Fibroblast of lung (primary cell): ENCODE measurements around the gene INF2. TPM values are rescaled to one million over a fixed set of nuclear protein-coding genes. Genes with fewer than 3 reads are reported as not detected.

Experiments used
- DNase-seq, 2 donors: peaks; one replicate each; pipeline versions ENCODE4 v3.0.0 to v3.0.0-alpha.2; 2010; ENCODE audit warnings: low read depth in 2 of 2
- H2AFZ ChIP-seq: 2 replicates; pipeline ENCODE4 v1.5.1; 2012; ENCODE audit warnings: low read length, control low read depth, inconsistent platforms
- H3K27ac ChIP-seq: 2 replicates; pipeline ENCODE4 v1.5.1; 2011; ENCODE audit warnings: low read length, control low read depth; ENCODE audit not compliant: insufficient read depth
- H3K27me3 ChIP-seq: 2 replicates; pipeline ENCODE4 v1.5.1; 2011; ENCODE audit warnings: mild to moderate bottlenecking, low read length; ENCODE audit not compliant: control insufficient read depth, insufficient read depth
- H3K36me3 ChIP-seq: 2 replicates; pipeline ENCODE4 v1.5.1; 2011; ENCODE audit warnings: low read length; ENCODE audit not compliant: control insufficient read depth, insufficient read depth
- H3K4me1 ChIP-seq: 2 replicates; pipeline ENCODE4 v1.5.1; 2011; ENCODE audit warnings: low read length; ENCODE audit not compliant: control insufficient read depth, insufficient read depth; ENCODE audit errors: extremely low read depth
- H3K4me2 ChIP-seq: 2 replicates; pipeline ENCODE4 v1.5.1; 2011; ENCODE audit warnings: low read length, control low read depth; ENCODE audit not compliant: insufficient read depth; ENCODE audit errors: extremely low read depth
- H3K4me3 ChIP-seq, 4 experiments: fragments of 200-600 bp in 1 of 4; sonication (generic) in 1 of 4; replicated peaks in 1 of 4; 2 replicates each; pipeline ENCODE4 v1.5.1; 2011 to 2016; ENCODE audit warnings: low read length in 4 of 4, low read depth in 3 of 4, mild to moderate bottlenecking in 3 of 4, control low read depth in 2 of 4, inconsistent platforms in 1 of 4, mixed read lengths in 1 of 4; ENCODE audit not compliant: insufficient read depth in 1 of 4; ENCODE audit errors: control extremely low read depth in 1 of 4
- H3K79me2 ChIP-seq: 2 replicates; pipeline ENCODE4 v1.5.1; 2012; ENCODE audit warnings: mild to moderate bottlenecking, low read length, inconsistent platforms; ENCODE audit not compliant: control insufficient read depth, insufficient read depth
- H3K9ac ChIP-seq: 2 replicates; pipeline ENCODE4 v1.5.1; 2011; ENCODE audit warnings: mild to moderate bottlenecking, low read length, control low read depth; ENCODE audit not compliant: insufficient read depth
- H3K9me3 ChIP-seq: 2 replicates; pipeline ENCODE4 v1.5.1; 2012; ENCODE audit warnings: low read depth, low read length; ENCODE audit not compliant: control insufficient read depth, insufficient read depth
- H4K20me1 ChIP-seq: 2 replicates; pipeline ENCODE4 v1.5.1; 2011; ENCODE audit warnings: low read length; ENCODE audit not compliant: control insufficient read depth, insufficient read depth; ENCODE audit errors: extremely low read depth
- CTCF ChIP-seq, 2 donors: IDR thresholded peaks in 1 of 2; conservative IDR thresholded peaks in 1 of 2; 1 replicate in 1 of 2; 2 replicates in 1 of 2; pipeline ENCODE4 v1.5.1; 2011 to 2012; ENCODE audit warnings: low read length in 2 of 2, control low read depth in 1 of 2, inconsistent platforms in 1 of 2, low read depth in 1 of 2, mild to moderate bottlenecking in 1 of 2
- EZH2 ChIP-seq: IDR thresholded peaks from 2 replicates; pipeline ENCODE4 v1.5.1; 2012; ENCODE audit warnings: low read length, control low read depth, mild to moderate bottlenecking; ENCODE audit errors: missing control alignments
- polyA plus RNA-seq, 2 donors: library from polyadenylated mRNA; depleted of rRNA in 1 of 2; stranded (reverse) in 1 of 2; unstranded in 1 of 2; fragments of >200 nt; gene quantifications; 2 replicates each; pipeline ENCODE4 v1.2.1, GENCODE V29; 2011 to 2012; ENCODE audit warnings: missing spikeins in 1 of 2
- total RNA-seq: library from RNA; depleted of rRNA; stranded (reverse); fragments of >200 nt; gene quantifications from 2 replicates; pipeline ENCODE4 v1.2.1, GENCODE V29; 2014

INF2 gene
- total and polyA plus RNA-seq, 2 donors (not counting 1 experiment from before 2014, with no cell fraction given) = 19.8 to 50.9 TPM

- TF ChIP-seq EZH2 (no peak), CTCF (conservative IDR thresholded peaks at IDR 0.05 in 1 of 2, IDR thresholded peaks at IDR 0.05 in 1 of 2; ENCODE audit: low read depth in 1 of 2, low read length in 2 of 2) (no peak)
- Histone ChIP-seq H3K9me3 (no peaks in the 10 kb centered on the region), H3K4me3 (no peak overlapping the region), H3K4me1 (peaks cover 2% of the 10 kb centered on the region), H3K4me2 (no peak overlapping the region), H3K27me3 (no peaks in the 10 kb centered on the region), H4K20me1 (no peaks in the 10 kb centered on the region), H3K36me3 (peaks cover 31% of the 10 kb centered on the region), H3K27ac (no peak overlapping the region), H2AFZ (no peak overlapping the region), H3K79me2 (no peaks in the 10 kb centered on the region), H3K9ac (no peak overlapping the region)
- no peak for DNase-seq
These were observed 80.1 kb downstream of the INF2 start for GRCh38 chr14:104769324-104770071.

- TF ChIP-seq EZH2 = no peak
- no peak for TF ChIP-seq CTCF (conservative IDR thresholded peaks at IDR 0.05 in 1 of 2, IDR thresholded peaks at IDR 0.05 in 1 of 2; ENCODE audit: low read depth in 1 of 2, low read length in 2 of 2)
- H2AFZ ChIP-seq = no peak overlapping the region
- H3K4me1 ChIP-seq = peaks cover 2% of the 10 kb centered on the region
- no peaks in the 10 kb centered on the region for H3K9me3 ChIP-seq
- no peak overlapping the region for H3K4me3 ChIP-seq
- H4K20me1 ChIP-seq = no peaks in the 10 kb centered on the region
- H3K36me3 ChIP-seq = peaks cover 32% of the 10 kb centered on the region
- no peaks in the 10 kb centered on the region for H3K27me3 ChIP-seq
- no peak for DNase-seq
- H3K4me2 ChIP-seq = no peak overlapping the region
- no peak overlapping the region for H3K27ac ChIP-seq
- no peak overlapping the region for H3K9ac ChIP-seq
- no peaks in the 10 kb centered on the region for H3K79me2 ChIP-seq
These were observed 80.7 kb downstream of the INF2 start for GRCh38 chr14:104770072-104770579.

GRCh38 chr14:104770851-104771272 lies 81.4 kb downstream of the INF2 start:
- Histone ChIP-seq H2AFZ (no peak overlapping the region), H3K79me2 (no peaks in the 10 kb centered on the region), H3K4me1 (peaks cover 2% of the 10 kb centered on the region), H3K36me3 (peaks cover 35% of the 10 kb centered on the region), H3K9ac (no peak overlapping the region), H3K27me3 (no peaks in the 10 kb centered on the region), H3K27ac (no peak overlapping the region), H3K4me2 (no peak overlapping the region), H3K4me3 (no peak overlapping the region), H3K9me3 (no peaks in the 10 kb centered on the region), H4K20me1 (no peaks in the 10 kb centered on the region)
- no peak for TF ChIP-seq EZH2
- peak; percentile 52 to 63 for TF ChIP-seq CTCF (conservative IDR thresholded peaks at IDR 0.05 in 1 of 2, IDR thresholded peaks at IDR 0.05 in 1 of 2; ENCODE audit: low read depth in 1 of 2, low read length in 2 of 2)
- no peak for DNase-seq
